GM19023 (cell line): ENCODE measurements around the gene GTF3C5.

Source experiments
- ATAC-seq: cut with Tn5 transposase; IDR thresholded peaks from one replicate; pipeline ENCODE4 v1.9.1; 2021; ENCODE audit warnings: mild to moderate bottlenecking, moderate library complexity; ENCODE audit not compliant: unreplicated experiment

The GTF3C5 gene

DNA sequence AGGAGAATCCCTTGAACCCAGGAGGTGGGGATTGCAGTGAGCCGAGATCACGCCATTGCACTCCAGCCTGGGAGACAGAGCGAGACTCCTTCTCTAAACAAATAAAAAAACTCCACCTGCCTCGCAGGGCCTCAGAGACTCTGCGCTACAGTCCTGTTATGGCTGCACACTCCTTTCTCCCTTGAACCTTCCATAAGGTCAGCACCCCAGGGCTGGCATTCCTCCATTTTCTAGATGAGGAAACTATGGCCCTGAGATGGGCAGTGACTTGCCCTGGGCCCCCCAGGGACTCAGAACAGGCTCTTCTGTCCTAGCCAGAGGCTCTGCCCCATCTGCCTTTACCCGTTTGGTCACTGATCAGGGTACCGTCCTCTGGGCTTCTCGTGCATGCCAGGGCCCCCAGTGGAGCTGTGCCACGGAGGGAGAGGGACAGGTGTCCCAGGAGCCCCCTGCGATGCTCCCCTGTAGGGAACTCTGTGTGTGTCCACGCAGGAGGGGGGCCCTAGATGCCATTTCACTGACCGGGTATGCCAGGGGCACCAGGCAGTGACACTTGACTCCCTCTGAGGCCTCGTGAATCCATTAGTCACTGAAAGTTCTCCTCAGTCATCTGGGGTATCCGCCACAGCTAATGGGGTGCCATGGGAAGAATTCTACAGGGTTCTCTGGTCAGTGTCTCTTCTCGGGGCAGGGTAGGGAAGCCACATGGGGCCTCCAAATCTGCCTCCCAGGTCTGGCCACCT is 74.1 kb downstream of the GTF3C5 start:
- no peak for ATAC-seq

DNA sequence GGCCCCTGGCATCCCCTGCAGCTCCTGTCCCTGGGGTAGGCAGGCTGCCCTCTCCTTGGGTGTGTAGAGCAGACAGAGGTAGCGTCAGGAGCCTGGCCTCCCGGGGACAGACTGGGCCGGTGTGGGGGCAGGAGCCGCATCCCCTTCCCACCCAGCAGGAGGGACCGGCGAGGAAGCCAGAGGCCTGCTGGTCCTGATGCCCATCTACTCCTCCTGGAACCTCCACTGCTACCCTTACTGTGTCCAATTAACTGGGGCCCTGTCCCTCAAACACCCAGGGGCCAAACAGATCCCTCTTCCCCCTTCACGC is 74.6 kb downstream of the GTF3C5 start:
- no peak for ATAC-seq

DNA sequence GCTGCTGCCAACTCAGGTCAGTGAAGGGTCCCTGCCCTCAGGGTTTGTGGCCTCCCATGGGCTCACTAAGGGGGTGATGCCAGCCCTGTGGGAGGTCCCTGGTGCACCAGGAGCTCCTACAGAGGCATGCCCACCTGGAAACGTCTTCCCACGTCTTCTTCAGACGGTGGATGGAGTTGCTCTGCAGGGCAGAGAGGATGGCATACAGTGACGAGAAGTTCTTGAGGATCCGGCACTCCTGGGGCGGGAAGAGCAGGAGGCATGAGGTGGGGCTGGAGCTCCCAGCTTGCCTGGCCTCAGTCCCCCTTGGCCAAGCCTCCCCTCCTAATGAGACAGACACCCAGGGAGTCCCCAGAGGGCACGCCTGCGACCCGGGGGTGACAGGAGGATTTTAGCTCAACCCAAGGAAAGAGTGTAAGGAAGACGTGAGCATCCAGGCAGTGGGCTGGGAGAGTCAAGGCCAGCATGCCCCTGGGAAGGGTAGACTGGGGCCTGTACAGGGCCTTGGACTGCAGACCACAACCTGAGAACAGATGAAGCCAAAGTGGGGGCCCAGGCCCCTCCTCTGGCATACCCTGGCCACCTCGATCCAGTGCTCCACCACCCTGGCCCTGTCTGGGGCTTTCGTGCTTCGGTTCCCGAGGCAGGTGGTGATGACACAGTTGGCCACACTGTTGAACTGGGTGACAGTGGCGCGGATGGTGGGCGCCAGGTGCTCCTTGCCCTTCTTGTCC is 75.9 kb downstream of the GTF3C5 start:
- no peak for ATAC-seq

- ATAC-seq = no peak
Measured at GRCh38 chr9:133107245-133107722, 76.5 kb downstream of the GTF3C5 start.
